HG02610 (cell line): ENCODE results near the gene ABHD2.
A peak's percentile ranks its signal among the peaks of the same experiment; 100 is the strongest.
"Not testable (repeated sequence)": the region's sequence is repeated elsewhere in the genome, so short reads cannot be mapped to it uniquely, and the experiment has no call there.

ENCODE experiments used
- ATAC-seq: cut with Tn5 transposase; IDR thresholded peaks from one replicate; pipeline ENCODE4 v1.9.1; 2021; ENCODE audit warnings: mild to moderate bottlenecking, moderate library complexity; ENCODE audit not compliant: unreplicated experiment

Gene ABHD2

DNA sequence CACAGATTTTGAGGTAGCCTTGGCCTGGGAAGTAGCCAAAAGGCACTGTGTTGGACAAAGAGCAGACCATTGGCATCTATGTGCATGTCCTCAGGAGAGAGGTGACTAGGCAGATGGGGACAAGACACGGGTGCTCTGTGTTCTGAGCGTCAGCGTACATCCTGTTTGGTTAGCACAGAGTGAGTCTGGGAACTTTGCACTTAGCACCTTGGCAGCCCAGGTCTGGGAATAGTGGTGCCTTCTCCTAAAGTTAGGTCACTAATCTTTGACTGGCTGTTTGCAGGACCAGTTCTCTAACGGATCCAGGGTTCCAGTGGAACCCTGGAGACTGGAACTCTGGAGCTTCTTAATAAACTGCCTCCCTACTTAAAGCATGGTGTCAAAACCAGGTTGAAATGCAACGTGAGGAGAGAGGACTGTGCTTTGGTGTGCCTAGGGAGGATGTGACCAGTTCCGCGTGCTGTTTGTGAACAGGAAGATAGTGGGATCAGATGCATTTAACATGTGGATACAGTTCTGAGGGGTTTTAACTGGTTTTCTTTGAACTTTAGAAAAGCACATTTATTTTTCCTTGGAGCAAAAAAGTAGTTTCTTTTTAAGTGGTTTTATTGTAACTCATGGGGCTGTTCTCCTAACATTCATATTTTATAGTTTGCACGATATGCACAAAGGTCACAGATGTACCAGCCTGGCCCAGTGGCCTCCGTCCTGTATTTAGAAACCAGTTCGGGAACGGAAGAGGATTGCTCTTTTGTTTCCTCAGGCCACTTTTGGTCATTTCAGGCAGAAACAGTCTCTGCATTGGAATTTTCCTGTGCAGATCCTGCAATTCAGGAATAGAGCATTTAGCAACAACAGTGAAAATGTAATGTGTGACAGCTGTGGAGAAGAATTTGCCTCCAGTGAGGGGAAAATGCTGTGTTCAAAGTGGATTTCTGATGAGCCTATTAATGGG is 48.8 kb downstream of the ABHD2 start:
- no peak for ATAC-seq

DNA sequence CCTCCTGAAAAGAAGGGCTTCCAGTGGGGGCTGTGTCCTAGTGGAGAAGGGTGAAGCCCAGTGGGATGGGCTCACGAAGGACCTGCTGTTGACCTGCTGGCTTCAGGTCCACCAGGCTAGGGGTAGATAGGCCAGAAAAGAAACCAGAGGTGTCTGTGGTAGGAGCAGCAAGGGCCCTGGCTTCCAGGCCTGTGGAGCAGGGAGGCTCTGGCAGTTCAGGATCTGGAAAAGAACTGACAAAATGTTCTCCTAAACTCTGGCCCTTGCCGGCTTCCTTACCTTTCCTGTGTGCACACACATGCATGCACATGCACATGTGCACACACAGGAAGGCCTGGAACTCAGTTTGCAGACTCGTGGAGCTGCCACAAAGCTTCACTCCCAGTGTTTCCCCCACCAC is 49.7 kb downstream of the ABHD2 start:
- no peak for ATAC-seq

DNA sequence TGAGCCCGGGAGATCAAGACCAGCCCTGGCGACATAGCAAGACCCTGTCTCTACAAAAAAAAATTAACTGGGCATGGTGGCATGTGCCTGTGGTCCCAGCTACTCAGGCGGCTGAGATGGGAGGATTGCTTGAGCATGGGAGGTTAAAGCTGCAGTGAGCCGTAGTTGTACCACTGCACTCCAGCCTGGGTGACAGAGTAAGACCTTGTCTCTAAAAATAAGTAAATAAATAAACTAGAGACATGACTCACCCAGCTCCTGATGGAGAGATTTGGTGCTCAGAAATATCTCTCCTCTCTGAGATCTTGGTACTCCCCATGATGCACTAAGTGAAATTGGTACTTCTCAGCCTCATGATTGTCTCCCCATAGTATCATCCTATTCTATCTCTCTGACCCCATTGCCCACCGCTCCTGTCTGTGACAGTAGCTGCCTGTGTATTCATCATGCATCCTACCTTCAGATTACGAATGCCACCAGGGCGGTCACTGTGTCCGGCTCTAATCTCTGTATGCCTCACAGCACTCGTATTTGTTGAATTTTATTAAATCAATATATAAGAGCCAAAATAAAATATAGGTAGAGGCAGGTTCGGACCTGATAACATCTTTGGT is 50.9 kb downstream of the ABHD2 start:
- ATAC-seq = no peak

GRCh38 chr15:89139613-89140499 is 51.6 kb downstream of the ABHD2 start:
- no peak for ATAC-seq

GRCh38 chr15:89140595-89140994 is 52.3 kb downstream of the ABHD2 start:
- no peak for ATAC-seq

GRCh38 chr15:89141159-89141558 is 52.9 kb downstream of the ABHD2 start:
- ATAC-seq = not testable (repeated sequence)

DNA sequence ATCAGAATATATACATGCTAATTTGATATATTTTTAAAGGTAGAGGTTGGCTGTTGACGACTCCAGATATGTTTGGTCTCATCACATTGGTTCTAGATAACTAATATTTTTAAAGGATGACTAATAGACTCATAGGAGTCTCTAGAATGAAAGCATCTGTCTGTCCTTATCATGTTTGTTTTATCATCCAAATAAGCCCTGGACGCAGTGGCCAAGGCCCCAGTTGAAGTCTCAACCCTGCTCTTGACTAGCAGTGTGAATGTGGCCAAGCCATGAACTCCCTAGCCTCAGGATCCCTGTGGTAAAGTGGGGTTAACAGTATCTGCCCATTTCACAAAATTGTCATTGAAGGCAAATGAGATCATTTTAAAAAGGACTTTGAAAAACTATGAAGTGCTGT is 53.6 kb downstream of the ABHD2 start:
- no peak for ATAC-seq

- ATAC-seq = no peak
Measured at GRCh38 chr15:89142423-89142822, 54.2 kb downstream of the ABHD2 start.

GRCh38 chr15:89143503-89144162 is 55.4 kb downstream of the ABHD2 start:
- peak; percentile 55 for ATAC-seq

DNA sequence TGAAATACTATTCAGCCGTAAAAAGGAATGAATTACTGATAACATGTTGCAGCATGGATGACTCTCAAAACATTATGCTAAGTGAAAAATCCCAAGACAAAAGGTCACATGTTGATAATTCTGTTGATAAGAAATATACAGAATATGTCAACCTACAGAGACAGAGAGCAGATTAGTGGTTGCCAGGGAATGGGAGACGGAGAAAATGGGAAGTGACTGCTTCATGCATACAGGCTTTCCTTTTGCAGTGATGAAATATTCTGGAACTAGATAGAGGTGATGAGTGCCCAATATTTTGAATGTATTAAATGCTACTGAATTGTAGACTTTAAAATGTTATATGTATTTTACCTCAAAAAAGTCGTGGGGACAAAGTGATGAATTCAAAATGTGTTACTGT is 56.2 kb downstream of the ABHD2 start:
- ATAC-seq = no peak

GRCh38 chr15:89146366-89146765 is 58.1 kb downstream of the ABHD2 start:
- no peak for ATAC-seq

DNA sequence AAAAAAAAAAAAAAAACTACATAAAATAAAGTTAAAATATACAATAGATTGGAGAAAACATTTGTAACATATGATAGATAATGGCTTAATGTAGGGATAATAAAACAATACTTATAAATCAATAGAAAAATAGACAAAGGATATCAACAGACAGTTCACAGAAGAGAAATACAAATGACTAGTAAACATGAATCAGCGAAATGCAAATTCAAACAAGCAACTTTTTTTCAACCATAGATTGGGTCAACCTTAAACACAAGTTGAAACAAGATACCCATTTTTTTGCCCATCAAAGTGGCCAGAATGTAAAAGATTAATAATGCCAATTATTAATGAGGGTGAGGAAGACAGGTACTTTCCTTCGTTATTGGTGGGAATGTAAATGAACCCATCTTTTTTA is 59.9 kb downstream of the ABHD2 start:
- no peak for ATAC-seq

GRCh38 chr15:89149501-89150101 is 61.3 kb downstream of the ABHD2 start:
- ATAC-seq = no peak

DNA sequence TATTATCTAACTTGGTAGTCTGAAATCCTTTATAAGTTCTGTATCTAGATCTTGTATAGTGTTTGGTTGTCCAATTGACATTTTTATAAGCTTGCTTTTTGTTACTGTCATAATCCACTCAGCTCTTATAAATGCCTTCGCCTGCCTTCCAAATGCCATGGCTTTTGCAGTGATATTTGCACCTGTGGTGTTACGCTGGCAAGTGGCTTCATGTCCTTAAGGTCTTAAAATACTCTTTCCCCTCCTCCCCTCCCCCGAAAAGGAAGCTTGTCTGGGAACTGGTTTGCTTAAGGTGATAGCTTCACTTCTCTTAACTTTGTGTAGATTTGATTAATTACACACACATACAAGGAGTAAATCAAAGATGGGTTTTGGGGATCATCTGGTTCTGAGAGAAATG is 62.0 kb downstream of the ABHD2 start:
- no peak for ATAC-seq

GRCh38 chr15:89150762-89151664 is 62.8 kb downstream of the ABHD2 start:
- no peak for ATAC-seq

DNA sequence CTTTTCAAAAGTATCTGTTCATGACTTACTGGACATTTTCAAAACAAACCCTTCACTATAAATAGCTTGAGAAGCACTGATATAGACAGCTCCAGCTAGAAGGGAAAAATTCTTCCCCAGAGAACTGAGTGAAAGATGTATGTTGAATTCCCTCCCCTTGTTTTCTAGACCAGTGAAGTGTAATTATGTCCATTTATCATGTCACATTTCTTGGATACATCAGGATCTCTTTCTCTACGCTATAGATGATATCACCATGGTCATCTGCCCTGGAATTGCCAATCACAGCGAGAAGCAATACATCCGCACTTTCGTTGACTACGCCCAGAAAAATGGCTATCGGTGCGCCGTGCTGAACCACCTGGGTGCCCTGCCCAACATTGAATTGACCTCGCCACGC is 66.9 kb downstream of the ABHD2 start:
- ATAC-seq = no peak

DNA sequence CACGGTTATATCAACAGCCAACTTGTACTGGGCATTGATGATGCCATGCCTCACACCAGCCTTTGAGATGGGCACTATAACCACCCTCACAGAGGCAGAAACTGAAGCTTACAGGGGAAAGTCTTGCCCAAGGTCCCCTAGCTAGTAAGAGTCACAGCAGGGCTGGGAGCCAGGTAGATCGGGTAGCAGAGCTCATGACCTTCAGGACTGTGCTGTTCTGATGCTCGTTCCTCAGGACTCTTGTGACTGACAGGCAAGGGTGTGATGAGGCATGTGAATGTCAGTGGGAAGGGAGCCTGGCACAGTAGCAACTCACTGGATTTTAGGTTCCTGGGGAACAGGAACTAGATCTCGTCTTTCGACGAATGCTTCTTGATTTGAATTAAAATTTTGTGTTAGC is 67.4 kb downstream of the ABHD2 start:
- ATAC-seq = no peak

DNA sequence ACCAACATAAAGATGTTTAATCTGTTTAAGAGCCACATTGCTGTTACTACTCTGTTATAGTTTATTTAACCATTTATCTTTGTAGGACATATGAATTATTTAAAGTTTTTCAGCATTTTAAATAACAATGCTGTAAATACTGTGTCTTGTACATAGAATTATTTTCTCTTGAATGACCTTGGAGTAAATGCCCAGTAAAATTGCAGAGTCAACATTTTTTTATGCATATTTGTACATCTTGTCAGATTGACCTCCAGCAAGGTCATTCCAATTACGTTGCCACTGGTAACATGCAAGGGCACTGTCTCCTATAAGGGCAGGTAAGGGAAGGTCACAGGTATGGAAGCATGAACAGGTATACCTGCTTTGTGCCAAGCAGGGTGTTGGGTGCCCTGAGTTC is 68.8 kb downstream of the ABHD2 start:
- ATAC-seq = no peak

DNA sequence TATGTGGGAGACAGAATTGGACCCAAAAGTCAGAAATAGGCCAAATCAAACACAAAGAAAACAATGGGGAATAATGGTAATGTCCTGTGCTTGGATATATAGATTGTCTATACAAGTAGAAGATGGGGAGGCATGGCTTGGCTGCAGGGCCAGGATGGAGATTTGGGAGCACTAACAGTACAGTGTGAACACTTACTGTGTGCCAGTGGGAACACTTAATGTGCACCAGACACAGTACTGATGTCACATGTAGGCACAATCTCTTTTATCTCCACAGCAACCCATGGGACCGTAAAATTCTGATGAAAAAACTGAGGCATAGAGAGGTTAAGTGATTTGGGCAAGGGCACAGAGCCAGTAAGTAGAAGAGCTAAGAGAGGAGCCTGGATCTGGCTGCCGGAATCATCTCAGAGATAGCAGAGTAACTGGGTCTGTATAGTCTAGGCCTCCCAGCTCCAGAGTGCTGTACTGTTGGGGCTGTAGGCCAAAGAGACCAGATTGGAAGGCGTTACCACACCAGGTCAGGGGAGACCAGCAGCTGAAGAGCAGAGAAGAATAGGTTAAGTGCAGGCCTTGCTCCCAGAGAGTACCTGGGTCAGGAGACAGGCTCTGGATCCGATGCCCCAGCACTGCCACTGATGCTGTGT is 69.8 kb downstream of the ABHD2 start:
- no peak for ATAC-seq
